ENCODE measurements around the gene MATCAP1. TPM values are rescaled to one million over a fixed set of nuclear protein-coding genes. Genes with fewer than 3 reads are reported as not detected.
A peak's percentile ranks its signal among the peaks of the same experiment; 100 is the strongest.

MATCAP1 gene
- total and polyA plus RNA-seq, 10 of the 15 experiments (the other 5 are each of a cell fraction or from before 2014, with no cell fraction given): 2.8 to 25.8 (median 8.6) TPM

DNA sequence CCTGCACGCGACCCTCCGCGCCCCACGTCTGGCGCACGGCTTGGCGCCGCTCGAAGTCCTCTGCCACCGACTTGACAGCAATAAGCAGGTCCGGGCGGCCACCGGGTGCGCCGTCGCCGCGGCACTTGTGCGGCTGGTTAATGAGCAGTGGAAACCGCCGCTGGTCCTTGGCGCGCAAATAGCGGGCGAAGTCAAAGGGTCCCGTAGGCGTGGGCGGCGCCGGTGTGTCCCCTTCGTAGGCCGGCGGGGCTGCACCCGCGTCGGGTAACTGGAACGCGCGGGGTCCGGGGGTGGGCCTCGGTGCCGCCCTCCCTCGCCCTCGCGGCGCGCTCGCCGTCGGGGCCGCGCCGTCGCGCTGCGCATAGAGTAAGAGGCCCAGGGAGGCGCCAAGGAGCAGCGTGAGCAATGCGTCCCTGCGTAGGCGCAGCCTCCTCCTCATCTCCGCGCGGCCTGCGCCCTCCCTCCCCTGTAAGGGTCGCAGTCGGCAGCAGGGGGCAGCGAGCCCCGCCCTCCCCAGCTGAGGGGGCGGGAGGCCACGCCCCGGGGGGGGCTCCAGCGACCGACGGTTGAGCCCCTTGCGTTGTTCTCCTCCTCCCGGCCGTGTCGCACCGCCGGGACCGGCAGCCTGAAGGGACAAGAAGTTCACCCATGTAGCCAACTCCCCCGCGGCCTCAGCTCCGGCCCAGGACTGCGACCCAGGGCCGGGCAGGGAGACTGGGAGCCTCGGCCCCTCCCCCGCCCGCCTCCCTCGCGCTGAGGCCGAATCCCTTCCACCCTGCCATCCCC is 33.5 kb downstream of the MATCAP1 start:
- 27% methylated on average over 65 of the region's 94 CpGs for WGBS (ENCODE audit: insufficient coverage, insufficient replicate concordance, low lambda C conversion rate, missing lambda C conversion rate)
- BruUV-seq (replicated peaks): no TSS peak
- H4K20me1 ChIP-seq (ENCODE audit: control insufficient read depth, insufficient read depth): no peaks in the 10 kb centered on the region
- peak overlapping the region; percentile 80 for H2AFZ ChIP-seq (ENCODE audit: control insufficient read depth, low read depth, low read length)
- FAIRE-seq (no peak), ATAC-seq (peak; percentile 23), DNase-seq (ENCODE audit: low read depth, low spot score) (no peak)
- H3K4me3 ChIP-seq: peak overlapping the region; percentile 74
- no peaks in the 10 kb centered on the region; the same call in 1 of the 2 replicates for H3K4me1 ChIP-seq (ENCODE audit: control insufficient read depth, insufficient read depth, low read length)
- in situ Hi-C loops (cut with MboI) (loop anchor here (5.0 to 10.0 kb wide), 2 partner anchors 133 to 175 kb away; no protein-coding TSS in a partner anchor), intact Hi-C loops (cut with micrococcal nuclease; ENCODE audit: unreplicated experiment) (loop anchor here (2.0 kb wide), 1 partner anchor 131 kb away; no protein-coding TSS in a partner anchor)
- POLR2A ChIA-PET: interaction anchor here (1.0 to 1.2 kb wide), 3 partner anchors 9 to 120 kb away, joined by 3 to 5 read pairs (median 4); partner anchors contain the start of gene TRADD
- peaks cover 14 to 16% of the 10 kb centered on the region in 2 experiments; a peak in 3 of 4 replicates for H3K36me3 ChIP-seq (ENCODE audit: control insufficient read depth in 2 of 2, insufficient read depth in 2 of 2, low read length in 1 of 2)
- no peaks in the 10 kb centered on the region for H3K79me2 ChIP-seq (ENCODE audit: control insufficient read depth, insufficient read depth, low read length)
- SMC1A ChIA-PET (ENCODE audit: uncharacterized antibody, unreplicated experiment): interaction anchor here (0.5 to 2.0 kb wide), 5 partner anchors 10 to 188 kb away, joined by 3 to 8 read pairs (median 4); no protein-coding TSS in a partner anchor
- H3K9ac ChIP-seq (ENCODE audit: control insufficient read depth, insufficient read depth, low read length): peak overlapping the region; percentile 64; the same call in 1 of the 2 replicates
- H3K27me3 ChIP-seq (replicated peaks in 1 of 2; ENCODE audit: control insufficient read depth in 2 of 2, insufficient read depth in 2 of 2, low read length in 1 of 2): no peaks in the 10 kb centered on the region
- H3K9me3 ChIP-seq (replicated peaks; ENCODE audit: control insufficient read depth, insufficient read depth, low read length): no peaks in the 10 kb centered on the region
- peak overlapping the region; percentile 25; the same call in 1 of the 2 replicates for H3K27ac ChIP-seq (ENCODE audit: control insufficient read depth, insufficient read depth)
- CTCF ChIA-PET: interaction anchor here (1.0 to 10.0 kb wide), 9 partner anchors 9 to 189 kb away, joined by 3 to 98 read pairs (median 5); partner anchors contain the start of genes CES3, FBXL8 and NOL3
- H3K4me2 ChIP-seq (ENCODE audit: control insufficient read depth, insufficient read depth): peak overlapping the region; percentile 86
- RAD21 ChIA-PET (ENCODE audit: unreplicated experiment): interaction anchor here (0.9 to 2.5 kb wide), 4 partner anchors 11 to 133 kb away, joined by 3 to 14 read pairs (median 4); no protein-coding TSS in a partner anchor
- TF ChIP-seq BRCA1 (IDR thresholded peaks at IDR 0.05; ENCODE audit: low read depth, low read length): no peak
- TF ChIP-seq, protein P1, sequence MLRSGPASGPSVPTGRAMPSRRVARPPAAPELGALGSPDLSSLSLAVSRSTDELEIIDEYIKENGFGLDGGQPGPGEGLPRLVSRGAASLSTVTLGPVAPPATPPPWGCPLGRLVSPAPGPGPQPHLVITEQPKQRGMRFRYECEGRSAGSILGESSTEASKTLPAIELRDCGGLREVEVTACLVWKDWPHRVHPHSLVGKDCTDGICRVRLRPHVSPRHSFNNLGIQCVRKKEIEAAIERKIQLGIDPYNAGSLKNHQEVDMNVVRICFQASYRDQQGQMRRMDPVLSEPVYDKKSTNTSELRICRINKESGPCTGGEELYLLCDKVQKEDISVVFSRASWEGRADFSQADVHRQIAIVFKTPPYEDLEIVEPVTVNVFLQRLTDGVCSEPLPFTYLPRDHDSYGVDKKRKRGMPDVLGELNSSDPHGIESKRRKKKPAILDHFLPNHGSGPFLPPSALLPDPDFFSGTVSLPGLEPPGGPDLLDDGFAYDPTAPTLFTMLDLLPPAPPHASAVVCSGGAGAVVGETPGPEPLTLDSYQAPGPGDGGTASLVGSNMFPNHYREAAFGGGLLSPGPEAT (IDR thresholded peaks at IDR 0.05; ENCODE audit: low read depth): no peak
- TF ChIP-seq DPF2 (IDR thresholded peaks at IDR 0.05): 0 out of 2 replicates have a peak, but pooled peaks have one; percentile 7
- 0 out of 2 replicates have a peak, but pooled peaks have one; percentile 37 for TF ChIP-seq ZNF217 (IDR thresholded peaks at IDR 0.05)
- TF ChIP-seq, protein P2, sequence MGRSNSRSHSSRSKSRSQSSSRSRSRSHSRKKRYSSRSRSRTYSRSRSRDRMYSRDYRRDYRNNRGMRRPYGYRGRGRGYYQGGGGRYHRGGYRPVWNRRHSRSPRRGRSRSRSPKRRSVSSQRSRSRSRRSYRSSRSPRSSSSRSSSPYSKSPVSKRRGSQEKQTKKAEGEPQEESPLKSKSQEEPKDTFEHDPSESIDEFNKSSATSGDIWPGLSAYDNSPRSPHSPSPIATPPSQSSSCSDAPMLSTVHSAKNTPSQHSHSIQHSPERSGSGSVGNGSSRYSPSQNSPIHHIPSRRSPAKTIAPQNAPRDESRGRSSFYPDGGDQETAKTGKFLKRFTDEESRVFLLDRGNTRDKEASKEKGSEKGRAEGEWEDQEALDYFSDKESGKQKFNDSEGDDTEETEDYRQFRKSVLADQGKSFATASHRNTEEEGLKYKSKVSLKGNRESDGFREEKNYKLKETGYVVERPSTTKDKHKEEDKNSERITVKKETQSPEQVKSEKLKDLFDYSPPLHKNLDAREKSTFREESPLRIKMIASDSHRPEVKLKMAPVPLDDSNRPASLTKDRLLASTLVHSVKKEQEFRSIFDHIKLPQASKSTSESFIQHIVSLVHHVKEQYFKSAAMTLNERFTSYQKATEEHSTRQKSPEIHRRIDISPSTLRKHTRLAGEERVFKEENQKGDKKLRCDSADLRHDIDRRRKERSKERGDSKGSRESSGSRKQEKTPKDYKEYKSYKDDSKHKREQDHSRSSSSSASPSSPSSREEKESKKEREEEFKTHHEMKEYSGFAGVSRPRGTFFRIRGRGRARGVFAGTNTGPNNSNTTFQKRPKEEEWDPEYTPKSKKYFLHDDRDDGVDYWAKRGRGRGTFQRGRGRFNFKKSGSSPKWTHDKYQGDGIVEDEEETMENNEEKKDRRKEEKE (IDR thresholded peaks at IDR 0.05): no peak
- TF ChIP-seq NR2F1 (conservative IDR thresholded peaks at IDR 0.05): no peak
- TF ChIP-seq ZZZ3 (IDR thresholded peaks at IDR 0.05; ENCODE audit: control insufficient read depth, insufficient read length, low read depth): no peak
- no peak for TF ChIP-seq NR2C1 (IDR thresholded peaks at IDR 0.05)
- TF ChIP-seq, protein P3, sequence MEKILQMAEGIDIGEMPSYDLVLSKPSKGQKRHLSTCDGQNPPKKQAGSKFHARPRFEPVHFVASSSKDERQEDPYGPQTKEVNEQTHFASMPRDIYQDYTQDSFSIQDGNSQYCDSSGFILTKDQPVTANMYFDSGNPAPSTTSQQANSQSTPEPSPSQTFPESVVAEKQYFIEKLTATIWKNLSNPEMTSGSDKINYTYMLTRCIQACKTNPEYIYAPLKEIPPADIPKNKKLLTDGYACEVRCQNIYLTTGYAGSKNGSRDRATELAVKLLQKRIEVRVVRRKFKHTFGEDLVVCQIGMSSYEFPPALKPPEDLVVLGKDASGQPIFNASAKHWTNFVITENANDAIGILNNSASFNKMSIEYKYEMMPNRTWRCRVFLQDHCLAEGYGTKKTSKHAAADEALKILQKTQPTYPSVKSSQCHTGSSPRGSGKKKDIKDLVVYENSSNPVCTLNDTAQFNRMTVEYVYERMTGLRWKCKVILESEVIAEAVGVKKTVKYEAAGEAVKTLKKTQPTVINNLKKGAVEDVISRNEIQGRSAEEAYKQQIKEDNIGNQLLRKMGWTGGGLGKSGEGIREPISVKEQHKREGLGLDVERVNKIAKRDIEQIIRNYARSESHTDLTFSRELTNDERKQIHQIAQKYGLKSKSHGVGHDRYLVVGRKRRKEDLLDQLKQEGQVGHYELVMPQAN (conservative IDR thresholded peaks at IDR 0.05): no peak
- TF ChIP-seq, protein P4, sequence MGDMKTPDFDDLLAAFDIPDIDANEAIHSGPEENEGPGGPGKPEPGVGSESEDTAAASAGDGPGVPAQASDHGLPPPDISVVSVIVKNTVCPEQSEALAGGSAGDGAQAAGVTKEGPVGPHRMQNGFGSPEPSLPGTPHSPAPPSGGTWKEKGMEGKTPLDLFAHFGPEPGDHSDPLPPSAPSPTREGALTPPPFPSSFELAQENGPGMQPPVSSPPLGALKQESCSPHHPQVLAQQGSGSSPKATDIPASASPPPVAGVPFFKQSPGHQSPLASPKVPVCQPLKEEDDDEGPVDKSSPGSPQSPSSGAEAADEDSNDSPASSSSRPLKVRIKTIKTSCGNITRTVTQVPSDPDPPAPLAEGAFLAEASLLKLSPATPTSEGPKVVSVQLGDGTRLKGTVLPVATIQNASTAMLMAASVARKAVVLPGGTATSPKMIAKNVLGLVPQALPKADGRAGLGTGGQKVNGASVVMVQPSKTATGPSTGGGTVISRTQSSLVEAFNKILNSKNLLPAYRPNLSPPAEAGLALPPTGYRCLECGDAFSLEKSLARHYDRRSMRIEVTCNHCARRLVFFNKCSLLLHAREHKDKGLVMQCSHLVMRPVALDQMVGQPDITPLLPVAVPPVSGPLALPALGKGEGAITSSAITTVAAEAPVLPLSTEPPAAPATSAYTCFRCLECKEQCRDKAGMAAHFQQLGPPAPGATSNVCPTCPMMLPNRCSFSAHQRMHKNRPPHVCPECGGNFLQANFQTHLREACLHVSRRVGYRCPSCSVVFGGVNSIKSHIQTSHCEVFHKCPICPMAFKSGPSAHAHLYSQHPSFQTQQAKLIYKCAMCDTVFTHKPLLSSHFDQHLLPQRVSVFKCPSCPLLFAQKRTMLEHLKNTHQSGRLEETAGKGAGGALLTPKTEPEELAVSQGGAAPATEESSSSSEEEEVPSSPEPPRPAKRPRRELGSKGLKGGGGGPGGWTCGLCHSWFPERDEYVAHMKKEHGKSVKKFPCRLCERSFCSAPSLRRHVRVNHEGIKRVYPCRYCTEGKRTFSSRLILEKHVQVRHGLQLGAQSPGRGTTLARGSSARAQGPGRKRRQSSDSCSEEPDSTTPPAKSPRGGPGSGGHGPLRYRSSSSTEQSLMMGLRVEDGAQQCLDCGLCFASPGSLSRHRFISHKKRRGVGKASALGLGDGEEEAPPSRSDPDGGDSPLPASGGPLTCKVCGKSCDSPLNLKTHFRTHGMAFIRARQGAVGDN (IDR thresholded peaks at IDR 0.05): 0 out of 2 replicates have a peak, but pooled peaks have one; percentile 27
